K562 (cell line): ENCODE data around the gene GON4L. TPM values are rescaled to one million over a fixed set of nuclear protein-coding genes. Genes with fewer than 3 reads are reported as not detected.

Experiments used
- ATAC-seq: fragments of 200-7000 bp; cut with Tn5 transposase; 3 replicates; pipeline ENCODE4 v1.9.1; 2020; ENCODE audit warnings: moderate library complexity
- BruUV-seq: library from RNA; stranded (reverse); fragments of 400-500 nt; replicated peaks from 2 replicates; lab custom pipeline; 2021; lab: Mats Ljungman, UMichigan
- CTCF ChIA-PET: fragments of 300-600 bp; formaldehyde crosslinking; extraction: SDS; loops from one replicate; lab custom pipeline; 2021; ENCODE audit warnings: low intra/inter-chr PET ratio; lab: Yijun Ruan, JAX
- POLR2A ChIA-PET: fragments of 300-600, 350-650 bp; sonication (Branson Sonifier 250); formaldehyde crosslinking; extraction: SDS; loops from one replicate; lab custom pipeline; 2021; ENCODE audit warnings: antibody characterized with exemption, inconsistent platforms; lab: Yijun Ruan, JAX
- DNase-seq, 4 experiments: peaks; one replicate each; pipeline versions ENCODE4 v3.0.0 to v3.0.0-alpha.2; 2011 to 2018; ENCODE audit warnings: low spot score in 3 of 4, mixed read lengths in 3 of 4; ENCODE audit errors: extremely low read depth in 1 of 4
- FAIRE-seq: peaks from 2 replicates; lab custom pipeline; 2011; peaks lifted over from hg19 to GRCh38; lab: Jason Lieb, UNC
- H2AFZ ChIP-seq: 2 replicates; pipeline ENCODE4 v1.6.0; 2011; ENCODE audit warnings: low read depth, low read length, control low read depth, inconsistent platforms
- H3K27ac ChIP-seq: fragments of 200-600 bp; 3 replicates; pipeline ENCODE4 v1.8.0; 2011; ENCODE audit warnings: low read depth, mild to moderate bottlenecking, control low read depth, inconsistent platforms, low read length, moderate library complexity, mixed read lengths; ENCODE audit errors: extremely low read depth
- H3K27me3 ChIP-seq, 2 experiments: fragments of 300-600 bp in 1 of 2; 2 replicates in 1 of 2; 3 replicates in 1 of 2; pipeline versions ENCODE4 v1.6.0 to v1.8.0; 2011; ENCODE audit warnings: inconsistent platforms in 2 of 2, low read length in 2 of 2, mild to moderate bottlenecking in 1 of 2, mixed read lengths in 1 of 2, moderate library complexity in 1 of 2; ENCODE audit not compliant: control insufficient read depth in 2 of 2, insufficient read depth in 2 of 2
- H3K36me3 ChIP-seq: fragments of 300-600 bp; 3 replicates; pipeline ENCODE4 v1.8.0; 2011; ENCODE audit warnings: mild to moderate bottlenecking, low read length, inconsistent platforms; ENCODE audit not compliant: control insufficient read depth, insufficient read depth
- H3K4me1 ChIP-seq, 2 experiments: fragments of 200-600 bp in 1 of 2; replicated peaks in 1 of 2; 2 replicates in 1 of 2; 3 replicates in 1 of 2; pipeline versions ENCODE4 v1.5.1 to v1.8.0; 2011; ENCODE audit warnings: inconsistent platforms in 2 of 2, low read length in 2 of 2, mild to moderate bottlenecking in 1 of 2, mixed read lengths in 1 of 2, moderate library complexity in 1 of 2; ENCODE audit not compliant: control insufficient read depth in 2 of 2, insufficient read depth in 2 of 2
- H3K4me2 ChIP-seq: 2 replicates; pipeline ENCODE4 v1.6.1; 2011; ENCODE audit warnings: low read length, control low read depth, inconsistent platforms, mixed read lengths; ENCODE audit not compliant: insufficient read depth
- H3K4me3 ChIP-seq: fragments of 200-600 bp; sonication (generic), shearing (Covaris generic); 2 replicates; pipeline ENCODE4 v1.5.1; 2016; ENCODE audit warnings: control low read depth, inconsistent platforms
- H3K79me2 ChIP-seq: fragments of 200-600 bp; 3 replicates; pipeline ENCODE4 v1.8.0; 2011; ENCODE audit warnings: low read length, inconsistent platforms; ENCODE audit not compliant: control insufficient read depth, insufficient read depth
- H3K9ac ChIP-seq, 2 experiments: 2 replicates each; pipeline versions ENCODE4 v1.6.0 to v1.6.1; 2011; ENCODE audit warnings: low read depth in 2 of 2, low read length in 2 of 2, control low read depth in 1 of 2, inconsistent platforms in 1 of 2, mild to moderate bottlenecking in 1 of 2, mixed read lengths in 1 of 2; ENCODE audit not compliant: insufficient read depth in 1 of 2
- H3K9me1 ChIP-seq: one replicate; pipeline ENCODE4 v1.6.0; 2011; ENCODE audit warnings: inconsistent platforms, mild to moderate bottlenecking, low read length, moderate library complexity; ENCODE audit not compliant: control insufficient read depth, insufficient read depth
- H3K9me3 ChIP-seq: replicated peaks from 2 replicates; pipeline ENCODE4 v1.5.1; 2011; ENCODE audit warnings: low read depth, low read length, inconsistent platforms; ENCODE audit not compliant: control insufficient read depth, insufficient read depth
- H4K20me1 ChIP-seq: replicated peaks from 2 replicates; pipeline ENCODE4 v1.6.1; 2011; ENCODE audit warnings: low read length, inconsistent platforms, mixed read lengths; ENCODE audit not compliant: control insufficient read depth, insufficient read depth
- CAMTA2 ChIP-seq: fragments of 250-450 bp; sonication (Bioruptor Pico); conservative IDR thresholded peaks from 2 replicates; pipeline ENCODE4 v1.5.1; 2022
- KAT2B ChIP-seq: IDR thresholded peaks from one replicate; pipeline ENCODE4 v1.6.1; 2012; ENCODE audit warnings: low read depth, mild to moderate bottlenecking, control low read depth, inconsistent platforms, low read length, moderate library complexity
- PCBP1 ChIP-seq: fragments of 200-400 bp; formaldehyde crosslinking; IDR thresholded peaks from 2 replicates; pipeline ENCODE4 v1.6.1; 2018; ENCODE audit warnings: mild to moderate bottlenecking, low read depth, low read length; ENCODE audit not compliant: poor library complexity, severe bottlenecking
- ZBTB2 ChIP-seq: fragments of 450-650 bp; IDR thresholded peaks from 2 replicates; pipeline ENCODE4 v1.6.1; 2016; ENCODE audit warnings: antibody characterized with exemption
- ZNF785 ChIP-seq: fragments of 250-450 bp; sonication (Bioruptor Pico); IDR thresholded peaks from 2 replicates; pipeline ENCODE4 v1.4.0; 2020; ENCODE audit warnings: mild to moderate bottlenecking
- in situ Hi-C: fragments of 300-500 bp; cut with MboI; formaldehyde crosslinking; loops from 4 replicates; pipeline ENCODE4 v1.15.0; 2018; ENCODE audit warnings: inconsistent platforms, mixed read lengths
- intact Hi-C: fragments of 100-400 bp; cut with micrococcal nuclease; formaldehyde crosslinking; loops from 2 replicates; pipeline ENCODE4 v1.14.2; 2022
- polyA plus RNA-seq, 8 experiments: library from polyadenylated mRNA; depleted of rRNA in 4 of 8; stranded (reverse) in 5 of 8; unstranded in 3 of 8; fragments of >200 nt; fragmentation: Nextera tagmentation in 2 of 8; fragmentation: Illumina TruSeq in 1 of 8; extraction: Ambion mirVana in 2 of 8; extraction: Trizol in 1 of 8; gene quantifications; 2 replicates each; pipeline versions ENCODE4 v1.2.1 to v1.2.3, GENCODE V29; 2011 to 2014; ENCODE audit warnings: inconsistent platforms in 1 of 8, missing spikeins in 1 of 8
- total RNA-seq, 7 experiments: library from RNA; depleted of rRNA in 6 of 7; stranded (reverse); fragments of >200 nt in 6 of 7; fragmentation: Illumina TruSeq in 2 of 7; extraction: Trizol in 2 of 7; gene quantifications; 2 replicates each; pipeline versions ENCODE4 v1.2.1 to v1.2.3, GENCODE V29; 2011 to 2021; ENCODE audit warnings: low replicate concordance in 1 of 7

GON4L gene
- total and polyA plus RNA-seq, 9 of the 15 experiments (the other 6 are each of a cell fraction or from before 2014, with no cell fraction given), result 20.2 to 47.4 (median 33.6) TPM

- Histone ChIP-seq H3K36me3 (no peaks in the 10 kb centered on the region), H2AFZ (no peak overlapping the region), H3K4me1 (peaks cover 5 to 10% of the 10 kb centered on the region in 2 experiments; a peak in 4 of 5 replicates), H3K4me3 (no peak overlapping the region), H4K20me1 (no peaks in the 10 kb centered on the region; the same call in 1 of the 2 replicates), H3K27me3 (no peaks in the 10 kb centered on the region), H3K4me2 (no peak overlapping the region), H3K79me2 (no peaks in the 10 kb centered on the region), H3K9me1 (no peaks in the 10 kb centered on the region), H3K9ac (no peak overlapping the region), H3K27ac (no peak overlapping the region), H3K9me3 (no peaks in the 10 kb centered on the region)
- ChIA-PET POLR2A (interaction anchor here (1.1 kb wide), 1 partner anchor 13 kb away, joined by 3 read pairs; no protein-coding TSS in a partner anchor), CTCF (no interaction called here)
- ATAC-seq, result no peak
- DNase-seq, result no peak
- in situ Hi-C loops, result no loop called here
- FAIRE-seq, result no peak
- no peak for TF ChIP-seq KAT2B
- TF ChIP-seq CAMTA2 (CRISPR knock-in tag), result no peak
- TF ChIP-seq ZNF785, result no peak
- TF ChIP-seq ZBTB2, result no peak
- no peak for TF ChIP-seq PCBP1
- intact Hi-C loops, result no loop called here
- no TSS peak for BruUV-seq
These were observed 7.4 kb upstream of the GON4L start for GRCh38 chr1:155864393-155864792.
